Uterus (tissue), 4 donors: ENCODE data around the gene ZFHX2. TPM values are rescaled to one million over a fixed set of nuclear protein-coding genes. Genes with fewer than 3 reads are reported as not detected.

ENCODE experiments used
- DNase-seq, 2 donors: peaks; one replicate each; pipeline ENCODE4 v3.0.0-alpha.2; 2019 to 2020
- H3K27ac ChIP-seq, 2 donors: fragments of 200-600 bp; sonication (generic); 1 replicate in 1 of 2; 2 replicates in 1 of 2; pipeline ENCODE4 v1.5.1; 2016 to 2018
- H3K27me3 ChIP-seq, 2 donors: fragments of 200-600 bp; sonication (generic); one replicate each; pipeline ENCODE4 v1.5.1; 2018 to 2019; ENCODE audit warnings: control low read depth in 1 of 2
- H3K36me3 ChIP-seq, 2 donors: fragments of 200-600 bp; sonication (generic); one replicate each; pipeline ENCODE4 v1.5.1; 2019; ENCODE audit warnings: control low read depth in 1 of 2
- H3K4me1 ChIP-seq, 2 donors: fragments of 200-600 bp; sonication (generic); one replicate each; pipeline ENCODE4 v1.5.1; 2018 to 2019; ENCODE audit warnings: control low read depth in 1 of 2
- H3K4me3 ChIP-seq, 2 donors: fragments of 200-600 bp; sonication (generic); 1 replicate in 1 of 2; 2 replicates in 1 of 2; pipeline ENCODE4 v1.5.1; 2018 to 2019; ENCODE audit warnings: mild to moderate bottlenecking in 1 of 2
- H3K9me3 ChIP-seq, 2 donors: fragments of 200-600 bp; sonication (generic); one replicate each; pipeline ENCODE4 v1.5.1; 2019; ENCODE audit warnings: control low read depth in 1 of 2
- POLR2A ChIP-seq, 2 donors: fragments of 450-650 bp; IDR thresholded peaks; one replicate each; pipeline ENCODE4 v1.6.1; 2016; ENCODE audit warnings: antibody characterized with exemption in 2 of 2, mild to moderate bottlenecking in 1 of 2, moderate library complexity in 1 of 2
- intact Hi-C: fragments of 100-400 bp; cut with DNase I; formaldehyde crosslinking; loops from one replicate; pipeline ENCODE4 v1.15.1; 2023; ENCODE audit warnings: low total_unique reads
- total RNA-seq, 4 donors: library from RNA; depleted of rRNA in 3 of 4; stranded (reverse); fragments of >200 nt in 3 of 4; gene quantifications; one replicate each; pipeline versions ENCODE4 v1.1.0 to v1.2.4, GENCODE V29; 2014 to 2023
- TF ChIP-seq, protein P1 (sequence below), 4 experiments: fragments of 200-600 bp in 2 of 4; fragments of 450-650 bp in 2 of 4; sonication (generic) in 2 of 4; IDR thresholded peaks; one replicate each; pipeline ENCODE4 v1.5.1; 2016 to 2019; ENCODE audit warnings: antibody characterized with exemption in 4 of 4, mild to moderate bottlenecking in 2 of 4, moderate library complexity in 1 of 4
- donor health status: DM: yes; HTN: yes; CAD: no.

ZFHX2 gene
- total RNA-seq, 4 donors from 2014 or later: 0.35 to 1.7 TPM; not detected in 2

GRCh38 chr14:23571701-23572523, 20.3 kb upstream of the ZFHX2 start:
- Histone ChIP-seq H3K27me3 (no peaks in the 10 kb centered on the region), H3K4me1 (no peaks in the 10 kb centered on the region), H3K36me3 (no peaks in the 10 kb centered on the region), H3K9me3 (no peaks in the 10 kb centered on the region), H3K4me3 (no peak overlapping the region), H3K27ac (no peak overlapping the region)
- DNase-seq: peak in 1 of 2 donors; percentile 12
- TF ChIP-seq, protein P1, sequence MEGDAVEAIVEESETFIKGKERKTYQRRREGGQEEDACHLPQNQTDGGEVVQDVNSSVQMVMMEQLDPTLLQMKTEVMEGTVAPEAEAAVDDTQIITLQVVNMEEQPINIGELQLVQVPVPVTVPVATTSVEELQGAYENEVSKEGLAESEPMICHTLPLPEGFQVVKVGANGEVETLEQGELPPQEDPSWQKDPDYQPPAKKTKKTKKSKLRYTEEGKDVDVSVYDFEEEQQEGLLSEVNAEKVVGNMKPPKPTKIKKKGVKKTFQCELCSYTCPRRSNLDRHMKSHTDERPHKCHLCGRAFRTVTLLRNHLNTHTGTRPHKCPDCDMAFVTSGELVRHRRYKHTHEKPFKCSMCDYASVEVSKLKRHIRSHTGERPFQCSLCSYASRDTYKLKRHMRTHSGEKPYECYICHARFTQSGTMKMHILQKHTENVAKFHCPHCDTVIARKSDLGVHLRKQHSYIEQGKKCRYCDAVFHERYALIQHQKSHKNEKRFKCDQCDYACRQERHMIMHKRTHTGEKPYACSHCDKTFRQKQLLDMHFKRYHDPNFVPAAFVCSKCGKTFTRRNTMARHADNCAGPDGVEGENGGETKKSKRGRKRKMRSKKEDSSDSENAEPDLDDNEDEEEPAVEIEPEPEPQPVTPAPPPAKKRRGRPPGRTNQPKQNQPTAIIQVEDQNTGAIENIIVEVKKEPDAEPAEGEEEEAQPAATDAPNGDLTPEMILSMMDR (IDR thresholded peaks at IDR 0.05): no peak
- no peak for TF ChIP-seq POLR2A (IDR thresholded peaks at IDR 0.05)
- intact Hi-C loops: no loop called here

- H3K27me3 ChIP-seq: no peaks in the 10 kb centered on the region
- H3K4me3 ChIP-seq: no peak overlapping the region
- H3K27ac ChIP-seq: no peak overlapping the region
- no peaks in the 10 kb centered on the region for H3K4me1 ChIP-seq
- intact Hi-C loops: no loop called here
- no peaks in the 10 kb centered on the region for H3K9me3 ChIP-seq
- H3K36me3 ChIP-seq: no peaks in the 10 kb centered on the region
- TF ChIP-seq, protein P1 (IDR thresholded peaks at IDR 0.05): no peak
- no peak for TF ChIP-seq POLR2A (IDR thresholded peaks at IDR 0.05)
- peak in 1 of 2 donors; percentile 13 for DNase-seq
Observed at GRCh38 chr14:23570806-23571483, 19.4 kb upstream of the ZFHX2 start.

- H3K4me1 ChIP-seq: no peaks in the 10 kb centered on the region
- H3K9me3 ChIP-seq: no peaks in the 10 kb centered on the region
- intact Hi-C loops: no loop called here
- no peak overlapping the region for H3K27ac ChIP-seq
- H3K36me3 ChIP-seq: no peaks in the 10 kb centered on the region
- H3K4me3 ChIP-seq: no peak overlapping the region
- H3K27me3 ChIP-seq: no peaks in the 10 kb centered on the region
- TF ChIP-seq, protein P1 (IDR thresholded peaks at IDR 0.05): no peak
- TF ChIP-seq POLR2A (IDR thresholded peaks at IDR 0.05): no peak
- peak in 1 of 2 donors; percentile 15 for DNase-seq
Observed at GRCh38 chr14:23569443-23570151, 18.0 kb upstream of the ZFHX2 start.

GRCh38 chr14:23568600-23569331, 17.2 kb upstream of the ZFHX2 start:
- Histone ChIP-seq H3K9me3 (no peaks in the 10 kb centered on the region), H3K36me3 (no peaks in the 10 kb centered on the region), H3K27me3 (no peaks in the 10 kb centered on the region), H3K4me1 (no peaks in the 10 kb centered on the region), H3K4me3 (no peak overlapping the region), H3K27ac (peak overlapping the region; percentile 80 to 86)
- DNase-seq: peak in 1 of 2 donors; percentile 9
- intact Hi-C loops: no loop called here
- TF ChIP-seq POLR2A (IDR thresholded peaks at IDR 0.05): no peak
- TF ChIP-seq, protein P1 (IDR thresholded peaks at IDR 0.05): no peak
